Measurements from ENCODE around the gene ZBP1. TPM values are rescaled to one million over a fixed set of nuclear protein-coding genes. Genes with fewer than 3 reads are reported as not detected.

The ZBP1 gene
- total RNA-seq, 2 donors from 2014 or later = 4.1 to 6.1 TPM

DNA sequence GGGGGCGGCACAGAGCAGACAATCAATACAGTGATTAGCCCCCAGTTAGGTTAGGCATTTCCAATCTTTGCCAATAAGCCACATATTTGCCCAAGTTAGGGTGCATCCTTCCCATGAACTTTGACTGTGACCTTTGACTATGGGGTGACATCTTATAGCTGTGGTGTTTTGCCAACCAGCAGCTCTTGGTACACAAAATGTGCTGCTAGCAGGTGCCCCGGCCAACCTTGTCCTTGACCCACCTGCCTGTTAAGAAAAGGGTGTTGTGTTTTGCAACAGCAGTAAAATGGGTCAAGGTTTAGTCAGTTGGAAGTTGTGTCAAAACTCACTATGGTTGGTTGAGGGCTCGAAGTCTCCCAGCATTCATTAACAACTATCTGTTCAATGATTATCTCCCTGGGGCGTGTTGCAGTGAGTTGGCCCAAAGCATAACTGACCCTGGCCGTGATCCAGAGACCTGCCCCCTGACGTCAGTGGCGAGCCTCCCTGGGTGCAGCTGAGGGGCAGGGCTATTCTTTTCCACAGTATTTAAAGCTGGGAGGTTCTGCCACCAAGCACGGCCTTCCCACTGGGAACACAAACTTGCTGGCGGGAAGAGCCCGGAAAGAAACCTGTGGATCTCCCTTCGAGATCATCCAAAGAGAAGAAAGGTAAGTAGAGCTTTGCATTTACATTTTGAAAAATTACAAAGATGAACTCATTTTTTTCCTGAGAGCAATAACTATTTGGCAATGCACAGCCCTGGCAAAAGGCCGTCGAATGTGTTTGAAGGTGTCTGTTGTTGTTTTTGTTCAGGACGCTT, 59.5 kb downstream of the ZBP1 start, which contains the start of gene PCK1:
PCK1 (plus strand) TSS at position 557 of the 802 bp plus-strand sequence. CDS start 302 bp downstream, outside the sequence.
- no peaks in the 10 kb centered on the region for H3K4me1 ChIP-seq (ENCODE audit: control insufficient read depth in 1 of 2, low read depth in 2 of 2)
- no peak within 1 kb of the TSS for H3K27ac ChIP-seq
- no peaks in the 10 kb centered on the region for H3K36me3 ChIP-seq
- no peak within 1 kb of the TSS for H3K4me3 ChIP-seq
- H3K27me3 ChIP-seq (replicated peaks; ENCODE audit: insufficient read depth) = no peaks in the 10 kb centered on the region
- ATAC-seq (ENCODE audit: insufficient number of reproducible peaks, low FRiP score, low read depth) = no peak
- no peaks in the 10 kb centered on the region for H3K9me3 ChIP-seq
- no peak for DNase-seq (ENCODE audit: low spot score)
- TF ChIP-seq, protein P1, sequence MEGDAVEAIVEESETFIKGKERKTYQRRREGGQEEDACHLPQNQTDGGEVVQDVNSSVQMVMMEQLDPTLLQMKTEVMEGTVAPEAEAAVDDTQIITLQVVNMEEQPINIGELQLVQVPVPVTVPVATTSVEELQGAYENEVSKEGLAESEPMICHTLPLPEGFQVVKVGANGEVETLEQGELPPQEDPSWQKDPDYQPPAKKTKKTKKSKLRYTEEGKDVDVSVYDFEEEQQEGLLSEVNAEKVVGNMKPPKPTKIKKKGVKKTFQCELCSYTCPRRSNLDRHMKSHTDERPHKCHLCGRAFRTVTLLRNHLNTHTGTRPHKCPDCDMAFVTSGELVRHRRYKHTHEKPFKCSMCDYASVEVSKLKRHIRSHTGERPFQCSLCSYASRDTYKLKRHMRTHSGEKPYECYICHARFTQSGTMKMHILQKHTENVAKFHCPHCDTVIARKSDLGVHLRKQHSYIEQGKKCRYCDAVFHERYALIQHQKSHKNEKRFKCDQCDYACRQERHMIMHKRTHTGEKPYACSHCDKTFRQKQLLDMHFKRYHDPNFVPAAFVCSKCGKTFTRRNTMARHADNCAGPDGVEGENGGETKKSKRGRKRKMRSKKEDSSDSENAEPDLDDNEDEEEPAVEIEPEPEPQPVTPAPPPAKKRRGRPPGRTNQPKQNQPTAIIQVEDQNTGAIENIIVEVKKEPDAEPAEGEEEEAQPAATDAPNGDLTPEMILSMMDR (IDR thresholded peaks at IDR 0.05) = no peak

- Histone ChIP-seq H3K4me3 (no peak overlapping the region), H3K27ac (no peak overlapping the region), H3K36me3 (no peaks in the 10 kb centered on the region), H3K9me3 (no peaks in the 10 kb centered on the region), H3K4me1 (ENCODE audit: control insufficient read depth in 1 of 2, low read depth in 2 of 2) (no peaks in the 10 kb centered on the region), H3K27me3 (replicated peaks; ENCODE audit: insufficient read depth) (no peaks in the 10 kb centered on the region)
- TF ChIP-seq, protein P1 (IDR thresholded peaks at IDR 0.05) = no peak
- no peak for ATAC-seq (ENCODE audit: insufficient number of reproducible peaks, low FRiP score, low read depth)
- DNase-seq (ENCODE audit: low spot score) = no peak
These were observed 60.3 kb downstream of the ZBP1 start for GRCh38 chr20:57559658-57560553.

- no peak overlapping the region for H3K27ac ChIP-seq
- no peaks in the 10 kb centered on the region for H3K27me3 ChIP-seq (replicated peaks; ENCODE audit: insufficient read depth)
- TF ChIP-seq, protein P1 (IDR thresholded peaks at IDR 0.05) = no peak
- no peaks in the 10 kb centered on the region for H3K9me3 ChIP-seq
- DNase-seq (ENCODE audit: low spot score) (no peak), ATAC-seq (ENCODE audit: insufficient number of reproducible peaks, low FRiP score, low read depth) (no peak)
- no peaks in the 10 kb centered on the region for H3K36me3 ChIP-seq
- no peaks in the 10 kb centered on the region for H3K4me1 ChIP-seq (ENCODE audit: control insufficient read depth in 1 of 2, low read depth in 2 of 2)
- H3K4me3 ChIP-seq = no peak overlapping the region
These were observed 61.0 kb downstream of the ZBP1 start for GRCh38 chr20:57559289-57559634.

DNA sequence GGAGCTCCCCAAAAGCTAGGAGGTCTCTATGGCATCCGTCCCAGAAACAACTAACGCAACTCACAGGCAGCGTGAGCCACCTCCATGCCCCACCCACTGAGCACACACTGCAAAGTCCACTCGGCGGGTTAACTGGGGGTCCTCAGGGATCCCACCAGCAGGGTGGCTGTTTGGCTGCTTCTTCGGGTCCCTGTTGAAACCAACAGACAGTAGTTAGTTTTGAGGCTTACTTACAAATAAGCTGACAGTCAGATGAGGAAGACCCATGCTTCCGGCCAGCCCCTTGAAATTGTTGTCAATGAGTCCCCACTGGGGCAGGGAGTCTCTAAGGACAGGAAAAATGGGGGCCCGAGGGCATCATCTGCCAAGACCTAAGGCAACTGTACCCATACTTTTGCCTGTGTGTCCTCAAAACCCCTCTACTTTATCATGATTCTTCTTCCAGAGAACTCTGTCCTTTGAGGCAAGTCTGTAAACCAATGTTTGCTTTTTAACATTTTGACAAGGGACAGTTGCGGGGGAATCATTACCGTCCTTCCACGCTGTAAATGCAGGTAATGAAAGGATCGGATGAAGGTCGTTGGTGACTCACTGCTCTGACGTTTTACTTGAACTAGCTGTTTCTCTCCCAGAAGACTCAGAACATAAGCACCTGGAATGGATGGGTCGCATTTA, 61.5 kb downstream of the ZBP1 start:
- TF ChIP-seq, protein P1 (IDR thresholded peaks at IDR 0.05) = no peak
- no peak for ATAC-seq (ENCODE audit: insufficient number of reproducible peaks, low FRiP score, low read depth)
- H3K27me3 ChIP-seq (replicated peaks; ENCODE audit: insufficient read depth) = no peaks in the 10 kb centered on the region

More for the DNA sequence above, 61.5 kb downstream of the ZBP1 start:
- H3K4me1 ChIP-seq (ENCODE audit: control insufficient read depth in 1 of 2, low read depth in 2 of 2) = no peaks in the 10 kb centered on the region
- H3K36me3 ChIP-seq = no peaks in the 10 kb centered on the region
- H3K4me3 ChIP-seq = no peak overlapping the region
- H3K27ac ChIP-seq = no peak overlapping the region
- no peak for DNase-seq (ENCODE audit: low spot score)
- no peaks in the 10 kb centered on the region for H3K9me3 ChIP-seq
